ENCODE results near the gene HJURP. TPM values are rescaled to one million over a fixed set of nuclear protein-coding genes. Genes with fewer than 3 reads are reported as not detected.

Gene HJURP
- total and polyA plus RNA-seq, 5 experiments from 2014 or later = not detected

- no peak overlapping the region for H3K27ac Mint-ChIP-seq
- no peak overlapping the region for H3K4me3 Mint-ChIP-seq
- no peaks in the 10 kb centered on the region for H3K9me3 Mint-ChIP-seq
- no peaks in the 10 kb centered on the region for H3K36me3 Mint-ChIP-seq
- peaks cover 0 to 7% (median 5%) of the 10 kb centered on the region in 4 donors for H3K4me1 Mint-ChIP-seq
- DNase-seq (no peak), ATAC-seq (no peak)
- POLR2A ChIA-PET = no interaction called here
- peaks cover 0 to 18% (median 11%) of the 10 kb centered on the region in 5 donors for H3K27me3 Mint-ChIP-seq
Measured at GRCh38 chr2:233815861-233816260, 38.5 kb downstream of the HJURP start.

DNA sequence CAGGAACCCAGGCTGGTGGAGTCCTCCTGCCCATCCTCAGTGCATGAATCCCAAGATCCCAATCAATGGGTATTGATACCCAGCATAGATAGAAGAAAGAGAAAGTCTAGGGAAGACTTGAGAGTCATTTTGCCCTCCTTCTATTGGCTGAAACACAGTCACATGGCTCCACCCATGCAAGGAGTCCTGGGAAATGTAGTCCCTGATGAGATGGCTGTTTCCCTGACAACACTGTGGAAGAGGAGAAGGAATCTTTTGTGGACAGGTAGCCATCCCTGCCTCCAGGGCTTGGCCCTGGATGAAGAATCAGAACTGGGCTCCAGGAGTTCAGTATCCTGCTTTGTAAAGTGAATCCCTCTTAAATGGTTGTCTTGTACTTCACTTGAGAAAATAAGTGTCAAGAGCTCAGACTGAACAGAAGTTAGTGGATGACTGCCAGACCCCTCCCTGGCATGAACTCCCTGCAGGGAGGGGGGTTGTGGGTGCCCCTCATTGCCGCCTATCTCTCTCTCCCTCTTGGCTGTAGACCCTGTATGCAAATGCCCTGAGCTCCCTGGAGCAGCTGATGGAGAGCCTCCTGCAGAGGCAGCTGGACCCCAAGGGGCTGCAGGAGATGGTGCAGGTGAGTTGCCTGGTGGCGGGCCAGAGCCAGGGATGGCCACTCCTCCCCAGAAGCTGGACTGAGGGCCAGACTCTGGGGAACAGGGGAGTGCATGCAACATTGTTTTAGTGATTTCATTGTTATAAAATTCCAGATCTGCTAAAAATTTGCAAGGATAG is 40.1 kb downstream of the HJURP start:
- H3K4me3 Mint-ChIP-seq = no peak overlapping the region
- H3K36me3 Mint-ChIP-seq = no peaks in the 10 kb centered on the region
- no peak overlapping the region for H3K27ac Mint-ChIP-seq
- H3K27me3 Mint-ChIP-seq = peaks cover 3 to 28% (median 13%) of the 10 kb centered on the region in 5 donors
- POLR2A ChIA-PET = no interaction called here
- H3K9me3 Mint-ChIP-seq = no peaks in the 10 kb centered on the region
- peaks cover 0 to 7% (median 5%) of the 10 kb centered on the region in 4 donors for H3K4me1 Mint-ChIP-seq
- no peak for ATAC-seq
- peak in 1 of 10 donors; percentile 23 for DNase-seq

GRCh38 chr2:233813236-233814055 is 40.9 kb downstream of the HJURP start:
- Mint-ChIP-seq H3K9me3 (no peaks in the 10 kb centered on the region), H3K27ac (no peak overlapping the region), H3K4me1 (peaks cover 0 to 7% (median 5%) of the 10 kb centered on the region in 4 donors), H3K27me3 (peaks cover 3 to 35% (median 15%) of the 10 kb centered on the region in 5 donors), H3K36me3 (no peaks in the 10 kb centered on the region), H3K4me3 (no peak overlapping the region)
- ATAC-seq (no peak), DNase-seq (no peak)
- POLR2A ChIA-PET = no interaction called here

DNA sequence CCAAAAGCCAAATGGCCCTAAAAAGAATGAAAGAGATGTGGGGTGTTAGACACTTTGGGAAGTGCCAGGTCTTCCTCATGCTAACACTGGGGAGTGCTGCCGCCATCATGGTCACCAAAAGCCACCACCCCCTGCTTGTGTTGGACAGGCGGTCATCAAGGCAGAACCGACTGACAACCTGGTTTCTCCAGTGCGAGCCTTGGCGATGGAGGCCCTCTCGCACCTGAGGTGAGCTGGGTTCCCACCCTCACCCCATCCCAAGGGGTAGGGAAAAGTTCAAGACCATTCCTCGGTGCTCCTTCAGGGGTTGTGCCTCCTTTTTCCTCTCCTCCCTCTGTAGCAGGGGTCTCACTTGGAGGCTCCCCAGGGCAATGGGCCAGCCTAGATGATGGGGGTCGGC is 42.6 kb downstream of the HJURP start:
- DNase-seq (peak in 1 of 10 donors; percentile 6), ATAC-seq (no peak)
- POLR2A ChIA-PET = no interaction called here
- Mint-ChIP-seq H3K4me1 (no peaks in the 10 kb centered on the region), H3K27ac (no peak overlapping the region), H3K9me3 (no peaks in the 10 kb centered on the region), H3K4me3 (no peak overlapping the region), H3K27me3 (peaks cover 3 to 19% (median 12%) of the 10 kb centered on the region in 5 donors), H3K36me3 (no peaks in the 10 kb centered on the region)

DNA sequence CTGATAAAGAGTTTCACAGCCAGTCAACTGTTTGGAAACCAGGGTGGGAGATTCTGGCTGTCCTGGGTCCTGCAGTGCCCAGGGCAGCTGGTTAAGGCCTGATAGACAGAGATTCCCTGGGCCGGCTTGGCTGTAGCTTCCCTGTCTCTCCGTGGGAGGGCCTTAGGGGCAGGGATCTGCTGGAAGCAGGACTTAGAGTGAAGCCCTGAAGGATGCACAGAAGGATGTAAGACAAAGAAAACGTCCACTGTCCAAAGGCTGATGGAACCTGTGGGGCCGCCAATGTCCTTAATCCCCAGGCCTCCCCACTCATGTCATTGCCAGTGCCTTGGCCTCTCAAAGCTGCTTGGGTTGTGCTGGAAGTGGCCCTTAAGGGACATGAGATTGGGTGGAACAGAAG is 43.2 kb downstream of the HJURP start:
- DNase-seq (peak in 1 of 10 donors; percentile 11), ATAC-seq (no peak)
- H3K27ac Mint-ChIP-seq = no peak overlapping the region
- no peaks in the 10 kb centered on the region for H3K36me3 Mint-ChIP-seq
- POLR2A ChIA-PET = no interaction called here
- no peak overlapping the region for H3K4me3 Mint-ChIP-seq
- H3K4me1 Mint-ChIP-seq = no peaks in the 10 kb centered on the region
- no peaks in the 10 kb centered on the region for H3K9me3 Mint-ChIP-seq
- H3K27me3 Mint-ChIP-seq = peaks cover 3 to 18% (median 10%) of the 10 kb centered on the region in 5 donors

GRCh38 chr2:233810385-233810784 is 44.0 kb downstream of the HJURP start:
- ATAC-seq (no peak), DNase-seq (peak in 1 of 10 donors; percentile 0)
- H3K4me3 Mint-ChIP-seq = no peak overlapping the region
- no peaks in the 10 kb centered on the region for H3K9me3 Mint-ChIP-seq
- H3K4me1 Mint-ChIP-seq = no peaks in the 10 kb centered on the region
- peaks cover 3 to 18% (median 7%) of the 10 kb centered on the region in 5 donors for H3K27me3 Mint-ChIP-seq
- POLR2A ChIA-PET = no interaction called here
- H3K27ac Mint-ChIP-seq = no peak overlapping the region
- no peaks in the 10 kb centered on the region for H3K36me3 Mint-ChIP-seq

GRCh38 chr2:233807966-233808935 is 46.1 kb downstream of the HJURP start:
- Mint-ChIP-seq H3K9me3 (no peaks in the 10 kb centered on the region), H3K4me3 (no peak overlapping the region), H3K27me3 (peaks cover 6 to 32% (median 16%) of the 10 kb centered on the region in 5 donors), H3K36me3 (no peaks in the 10 kb centered on the region), H3K4me1 (no peaks in the 10 kb centered on the region), H3K27ac (no peak overlapping the region)
- DNase-seq (peak in 1 of 10 donors; percentile 11), ATAC-seq (no peak)
- POLR2A ChIA-PET = no interaction called here

- H3K36me3 Mint-ChIP-seq = no peaks in the 10 kb centered on the region
- POLR2A ChIA-PET = no interaction called here
- H3K4me1 Mint-ChIP-seq = no peaks in the 10 kb centered on the region
- peaks cover 6 to 41% (median 22%) of the 10 kb centered on the region in 5 donors for H3K27me3 Mint-ChIP-seq
- DNase-seq = peak in 1 of 10 donors; percentile 11
- ATAC-seq = no peak
- H3K27ac Mint-ChIP-seq = no peak overlapping the region
- H3K4me3 Mint-ChIP-seq = no peak overlapping the region
- no peaks in the 10 kb centered on the region for H3K9me3 Mint-ChIP-seq
Measured at GRCh38 chr2:233807215-233807865, 47.0 kb downstream of the HJURP start.

GRCh38 chr2:233803994-233804393 is 50.3 kb downstream of the HJURP start:
- Mint-ChIP-seq H3K27me3 (peaks cover 5 to 30% (median 20%) of the 10 kb centered on the region in 5 donors), H3K36me3 (no peaks in the 10 kb centered on the region), H3K4me3 (no peak overlapping the region), H3K9me3 (peaks cover 0 to 4% (median 0%) of the 10 kb centered on the region in 9 donors), H3K4me1 (no peaks in the 10 kb centered on the region), H3K27ac (no peak overlapping the region)
- ATAC-seq (no peak), DNase-seq (no peak)
- POLR2A ChIA-PET = no interaction called here

- no peak for ATAC-seq
- POLR2A ChIA-PET = no interaction called here
- no peak for DNase-seq
- Mint-ChIP-seq H3K9me3 (peaks cover 0 to 4% (median 0%) of the 10 kb centered on the region in 9 donors), H3K36me3 (no peaks in the 10 kb centered on the region), H3K27ac (no peak overlapping the region), H3K4me3 (no peak overlapping the region), H3K4me1 (no peaks in the 10 kb centered on the region), H3K27me3 (peaks cover 5 to 29% (median 14%) of the 10 kb centered on the region in 5 donors)
Measured at GRCh38 chr2:233803292-233803911, 50.9 kb downstream of the HJURP start.

- H3K27me3 Mint-ChIP-seq = peaks cover 5 to 31% (median 14%) of the 10 kb centered on the region in 5 donors
- no peak for ATAC-seq
- H3K36me3 Mint-ChIP-seq = no peaks in the 10 kb centered on the region
- H3K4me1 Mint-ChIP-seq = no peaks in the 10 kb centered on the region
- H3K27ac Mint-ChIP-seq = no peak overlapping the region
- no peak overlapping the region for H3K4me3 Mint-ChIP-seq
- peaks cover 0 to 4% (median 0%) of the 10 kb centered on the region in 9 donors for H3K9me3 Mint-ChIP-seq
- POLR2A ChIA-PET = no interaction called here
- no peak for DNase-seq
Measured at GRCh38 chr2:233802132-233802815, 52.1 kb downstream of the HJURP start.

All from naive thymus-derived CD8-positive, alpha-beta T cell (primary cell).